ENCODE measurements around the gene PDCD7.
"Not testable (repeated sequence)": the region's sequence is repeated elsewhere in the genome, so short reads cannot be mapped to it uniquely, and the experiment has no call there.

The PDCD7 gene

DNA sequence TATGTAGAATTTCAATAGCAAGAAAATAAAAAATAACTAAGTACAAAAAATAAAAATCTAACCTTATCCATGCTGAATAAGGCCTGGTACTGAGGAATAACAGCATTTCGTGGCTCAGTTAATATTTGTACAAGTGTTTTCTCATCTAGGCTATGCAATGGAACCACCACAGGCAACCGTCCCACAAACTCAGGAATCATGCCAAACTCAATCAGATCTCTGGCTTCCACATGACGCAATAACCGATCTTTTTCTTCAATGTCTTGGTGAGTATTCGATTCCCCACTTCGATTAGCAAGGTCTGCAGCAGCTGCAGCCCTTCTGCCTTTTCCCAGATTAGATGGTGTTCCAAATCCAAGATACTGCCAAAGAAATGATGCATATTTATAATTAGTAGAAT, 21.1 kb upstream of the PDCD7 start:
- peaks cover 34% of the 10 kb centered on the region for H3K36me3 Mint-ChIP-seq (ENCODE audit: low read depth)
- no peaks in the 10 kb centered on the region for H3K9me3 Mint-ChIP-seq
- H3K4me3 Mint-ChIP-seq, result no peak overlapping the region
- DNase-seq (ENCODE audit: low spot score), result no peak
- no peaks in the 10 kb centered on the region for H3K27me3 Mint-ChIP-seq (ENCODE audit: low read depth)
- H3K27ac Mint-ChIP-seq, result no peak overlapping the region
- H3K4me1 Mint-ChIP-seq (ENCODE audit: low read depth), result peaks cover 1% of the 10 kb centered on the region

GRCh38 chr15:65147902-65148301, 14.3 kb upstream of the PDCD7 start:
- no peak for DNase-seq (ENCODE audit: low spot score)
- H3K9me3 Mint-ChIP-seq, result no peaks in the 10 kb centered on the region
- H3K36me3 Mint-ChIP-seq (ENCODE audit: low read depth), result peaks cover 19% of the 10 kb centered on the region
- H3K27ac Mint-ChIP-seq, result no peak overlapping the region
- H3K27me3 Mint-ChIP-seq (ENCODE audit: low read depth), result no peaks in the 10 kb centered on the region
- H3K4me3 Mint-ChIP-seq, result no peak overlapping the region
- no peaks in the 10 kb centered on the region for H3K4me1 Mint-ChIP-seq (ENCODE audit: low read depth)

DNA sequence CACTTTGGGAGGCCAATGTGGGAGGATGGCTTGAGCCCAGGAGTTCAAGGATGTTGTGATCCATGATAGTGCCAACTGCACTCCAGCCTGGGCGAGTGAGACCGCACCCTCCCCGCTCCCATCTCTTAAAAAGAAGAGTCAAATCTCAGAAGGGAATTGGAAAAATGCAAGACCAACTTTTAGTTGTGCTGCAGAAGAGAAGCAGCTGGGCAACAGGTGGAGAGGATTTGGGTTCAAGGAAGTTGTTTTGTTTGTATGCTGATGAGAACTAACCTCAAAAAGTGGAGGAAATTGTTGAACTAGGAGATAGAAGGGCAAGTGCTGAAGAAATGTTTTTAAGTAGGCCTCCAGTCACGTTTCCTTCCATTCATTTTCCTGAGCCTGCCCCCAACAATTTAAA, 12.8 kb upstream of the PDCD7 start:
- no peaks in the 10 kb centered on the region for H3K27me3 Mint-ChIP-seq (ENCODE audit: low read depth)
- no peaks in the 10 kb centered on the region for H3K4me1 Mint-ChIP-seq (ENCODE audit: low read depth)
- DNase-seq (ENCODE audit: low spot score), result no peak
- no peaks in the 10 kb centered on the region for H3K9me3 Mint-ChIP-seq
- no peak overlapping the region for H3K4me3 Mint-ChIP-seq
- no peak overlapping the region for H3K27ac Mint-ChIP-seq
- peaks cover 14% of the 10 kb centered on the region for H3K36me3 Mint-ChIP-seq (ENCODE audit: low read depth)

- not testable (repeated sequence) for H3K4me1 Mint-ChIP-seq (ENCODE audit: low read depth); H3K36me3 Mint-ChIP-seq (ENCODE audit: low read depth); H3K9me3 Mint-ChIP-seq; H3K27ac Mint-ChIP-seq; H3K27me3 Mint-ChIP-seq (ENCODE audit: low read depth); DNase-seq (ENCODE audit: low spot score); H3K4me3 Mint-ChIP-seq
Observed at GRCh38 chr15:65138631-65139030, 5.0 kb upstream of the PDCD7 start.

GRCh38 chr15:65137893-65138292, 4.3 kb upstream of the PDCD7 start:
- not testable (repeated sequence) for H3K4me1 Mint-ChIP-seq (ENCODE audit: low read depth); H3K9me3 Mint-ChIP-seq; H3K27ac Mint-ChIP-seq; DNase-seq (ENCODE audit: low spot score); H3K36me3 Mint-ChIP-seq (ENCODE audit: low read depth); H3K27me3 Mint-ChIP-seq (ENCODE audit: low read depth); H3K4me3 Mint-ChIP-seq

DNA sequence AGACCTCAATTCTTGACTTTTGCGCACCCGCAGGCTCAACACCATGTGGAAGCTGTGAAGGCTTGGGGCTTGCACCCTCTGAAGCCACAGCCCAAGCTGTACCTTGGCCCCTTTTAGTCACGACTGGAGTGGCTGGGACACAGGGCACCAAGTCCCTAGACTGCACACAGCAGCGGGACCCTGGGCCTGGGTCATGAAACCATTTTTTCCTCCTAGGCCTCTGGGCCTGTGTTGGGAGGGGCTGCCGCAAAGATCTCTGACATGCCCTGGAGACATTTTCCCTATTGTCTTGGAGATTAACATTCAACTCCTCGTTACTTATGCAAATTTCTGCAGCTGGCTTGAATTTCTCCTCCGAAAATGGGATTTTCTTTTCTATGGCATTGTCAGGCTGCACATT, 3.5 kb upstream of the PDCD7 start:
- H3K27ac Mint-ChIP-seq, result not testable (repeated sequence)

DNA sequence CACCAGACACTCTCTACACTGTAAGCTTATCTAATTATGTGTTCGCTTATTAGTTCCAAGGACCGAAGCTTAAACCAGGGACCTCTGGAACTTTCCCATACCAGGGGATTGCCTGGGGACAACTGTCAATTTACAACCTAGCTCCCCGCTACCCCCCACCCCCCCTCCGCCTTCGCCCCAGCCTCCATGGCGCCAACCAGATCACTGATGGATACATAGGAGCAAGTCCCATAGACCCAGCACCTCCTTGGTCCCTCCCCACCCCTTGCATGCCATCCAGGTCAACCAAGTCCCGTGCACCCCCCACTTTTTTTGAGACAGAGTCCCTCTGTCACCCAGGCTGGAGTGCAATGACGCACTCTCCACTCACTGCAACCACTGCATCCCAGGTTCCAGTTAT, 930 bp upstream of the PDCD7 start:
- Mint-ChIP-seq H3K4me1 (ENCODE audit: low read depth) (peaks cover 18% of the 10 kb centered on the region), H3K36me3 (ENCODE audit: low read depth) (peaks cover 7% of the 10 kb centered on the region), H3K9me3 (peaks cover 9% of the 10 kb centered on the region), H3K27ac (peak overlapping the region; percentile 93), H3K27me3 (ENCODE audit: low read depth) (no peaks in the 10 kb centered on the region), H3K4me3 (peak overlapping the region; percentile 90)
- no peak for DNase-seq (ENCODE audit: low spot score)

More for the DNA sequence above, 3.5 kb upstream of the PDCD7 start:
- H3K36me3 Mint-ChIP-seq (ENCODE audit: low read depth); H3K9me3 Mint-ChIP-seq; H3K4me1 Mint-ChIP-seq (ENCODE audit: low read depth); DNase-seq (ENCODE audit: low spot score); H3K27me3 Mint-ChIP-seq (ENCODE audit: low read depth); H3K4me3 Mint-ChIP-seq: not testable (repeated sequence)

- H3K27ac Mint-ChIP-seq, result peak overlapping the region; percentile 88
- peaks cover 19% of the 10 kb centered on the region for H3K4me1 Mint-ChIP-seq (ENCODE audit: low read depth)
- peaks cover 8% of the 10 kb centered on the region for H3K9me3 Mint-ChIP-seq
- DNase-seq (ENCODE audit: low spot score), result no peak
- peaks cover 16% of the 10 kb centered on the region for H3K36me3 Mint-ChIP-seq (ENCODE audit: low read depth)
- H3K4me3 Mint-ChIP-seq, result peak overlapping the region; percentile 89
- no peaks in the 10 kb centered on the region for H3K27me3 Mint-ChIP-seq (ENCODE audit: low read depth)
Observed at GRCh38 chr15:65132878-65133547, 595 bp downstream of the PDCD7 start.

DNA sequence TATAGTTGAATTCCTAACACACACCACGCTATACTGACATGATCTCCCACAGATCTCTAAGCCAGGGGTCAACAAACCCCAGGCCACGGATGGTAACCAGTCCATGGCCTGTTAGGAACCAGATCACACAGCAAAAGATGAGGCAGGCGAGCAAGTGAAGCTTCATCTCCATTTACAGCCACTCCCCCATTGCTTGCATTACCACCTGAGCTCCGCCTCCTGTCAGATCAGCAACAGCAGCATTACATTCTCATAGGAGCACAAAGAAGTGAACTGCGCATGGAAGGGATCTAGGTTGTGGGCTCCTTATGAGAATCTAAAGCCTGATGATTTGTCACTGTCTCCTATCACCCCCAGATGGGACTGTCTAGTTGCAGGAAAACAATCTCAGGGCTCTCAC, 2.7 kb downstream of the PDCD7 start:
- Mint-ChIP-seq H3K36me3 (ENCODE audit: low read depth) (peaks cover 25% of the 10 kb centered on the region), H3K27me3 (ENCODE audit: low read depth) (no peaks in the 10 kb centered on the region), H3K9me3 (no peaks in the 10 kb centered on the region), H3K4me3 (no peak overlapping the region), H3K4me1 (ENCODE audit: low read depth) (peaks cover 22% of the 10 kb centered on the region), H3K27ac (no peak overlapping the region)
- no peak for DNase-seq (ENCODE audit: low spot score)

DNA sequence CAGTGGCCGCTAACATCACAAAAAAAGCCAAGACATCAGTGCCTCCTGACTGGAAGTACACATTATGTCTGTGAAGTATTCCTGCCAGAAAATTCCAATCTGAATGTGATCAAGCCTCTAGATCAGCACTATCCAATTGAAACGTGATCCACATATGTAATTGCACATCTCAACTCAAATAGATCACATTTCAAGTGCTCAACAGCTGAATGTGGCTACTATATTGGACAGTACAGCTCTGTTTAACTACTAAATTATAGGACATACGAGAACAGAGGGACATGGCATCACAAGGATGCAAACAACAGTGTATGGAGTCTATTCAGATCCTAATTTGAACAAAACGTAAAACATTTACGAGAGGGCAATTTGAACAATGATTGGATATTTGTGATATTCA, 18.1 kb downstream of the PDCD7 start:
- H3K36me3 Mint-ChIP-seq (ENCODE audit: low read depth), result peaks cover 33% of the 10 kb centered on the region
- no peak overlapping the region for H3K27ac Mint-ChIP-seq

DNA sequence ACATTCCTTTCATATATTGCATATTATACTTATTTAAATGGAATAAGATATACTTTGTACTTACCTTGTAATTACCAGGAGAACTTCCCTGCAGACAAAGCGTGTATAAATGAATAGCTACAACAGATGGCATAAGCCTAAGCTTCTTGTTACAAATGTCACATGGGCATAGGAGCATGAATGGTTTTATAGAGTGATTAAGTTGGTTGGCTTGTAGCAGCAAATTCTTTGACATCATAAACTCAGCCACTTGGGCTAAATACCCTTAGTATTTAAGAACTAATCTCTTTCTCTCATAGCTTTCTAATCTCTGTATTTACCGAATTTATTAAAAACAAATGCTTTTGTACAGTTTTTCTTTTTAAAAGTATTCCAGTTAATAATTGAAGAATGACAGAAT, 18.5 kb downstream of the PDCD7 start, which contains the start of gene UBAP1L:
Gene UBAP1L (minus strand): TSS at position 115 of the 400 bp plus-strand sequence. CDS start 8,985 bp downstream, outside the sequence.
- Mint-ChIP-seq H3K9me3 (no peaks in the 10 kb centered on the region), H3K27me3 (ENCODE audit: low read depth) (no peaks in the 10 kb centered on the region), H3K27ac (no peak within 1 kb of the TSS), H3K4me1 (ENCODE audit: low read depth) (no peaks in the 10 kb centered on the region), H3K4me3 (no peak within 1 kb of the TSS), H3K36me3 (ENCODE audit: low read depth) (peaks cover 33% of the 10 kb centered on the region)
- DNase-seq (ENCODE audit: low spot score), result no peak

More for the DNA sequence above, 18.1 kb downstream of the PDCD7 start:
- Mint-ChIP-seq H3K4me1 (ENCODE audit: low read depth) (no peaks in the 10 kb centered on the region), H3K4me3 (no peak overlapping the region), H3K9me3 (no peaks in the 10 kb centered on the region), H3K27me3 (ENCODE audit: low read depth) (no peaks in the 10 kb centered on the region)
- DNase-seq (ENCODE audit: low spot score), result no peak

DNA sequence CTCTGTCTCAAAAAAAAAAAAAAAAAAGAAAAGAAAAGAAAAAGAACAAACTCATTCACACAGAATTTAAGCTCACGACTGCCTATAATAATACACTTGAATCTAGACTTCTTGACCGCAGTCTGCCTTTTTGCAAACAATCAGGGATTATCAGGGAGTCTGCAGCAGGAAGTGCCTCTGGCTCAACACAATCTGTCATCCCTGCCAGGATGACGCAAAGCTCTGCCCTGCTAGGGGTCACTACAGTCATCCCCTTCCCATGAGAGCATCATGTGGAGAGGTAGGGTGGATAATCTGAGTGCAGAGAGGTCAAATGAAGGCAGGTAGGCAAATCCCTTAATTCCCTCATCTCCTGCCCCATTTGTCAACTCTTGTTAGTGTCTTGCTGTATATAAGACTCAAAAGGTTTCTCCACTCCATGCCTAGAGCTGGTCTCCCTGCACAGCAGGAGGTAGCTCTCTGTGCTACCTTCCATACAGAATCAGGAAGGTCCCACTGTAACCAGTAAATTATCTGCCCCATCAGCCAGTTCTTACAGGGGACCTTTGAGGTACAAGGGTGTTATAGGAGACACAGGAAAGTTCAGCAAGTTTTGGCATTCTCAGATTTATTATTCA, 22.8 kb downstream of the PDCD7 start:
- H3K27ac Mint-ChIP-seq, result no peak overlapping the region
- no peak for DNase-seq (ENCODE audit: low spot score)
- H3K36me3 Mint-ChIP-seq (ENCODE audit: low read depth), result peaks cover 20% of the 10 kb centered on the region
- H3K4me1 Mint-ChIP-seq (ENCODE audit: low read depth), result peaks cover 3% of the 10 kb centered on the region
- no peak overlapping the region for H3K4me3 Mint-ChIP-seq
- no peaks in the 10 kb centered on the region for H3K27me3 Mint-ChIP-seq (ENCODE audit: low read depth)
- H3K9me3 Mint-ChIP-seq, result no peaks in the 10 kb centered on the region

- Mint-ChIP-seq H3K9me3 (no peaks in the 10 kb centered on the region), H3K36me3 (ENCODE audit: low read depth) (peaks cover 18% of the 10 kb centered on the region)
Observed at GRCh38 chr15:65106011-65106590, 27.5 kb downstream of the PDCD7 start.

GRCh38 chr15:65105038-65105437, 28.6 kb downstream of the PDCD7 start:
- no peak overlapping the region for H3K4me3 Mint-ChIP-seq
- H3K27me3 Mint-ChIP-seq (ENCODE audit: low read depth), result no peaks in the 10 kb centered on the region
- no peak overlapping the region for H3K27ac Mint-ChIP-seq
- DNase-seq (ENCODE audit: low spot score), result no peak
- peaks cover 4% of the 10 kb centered on the region for H3K4me1 Mint-ChIP-seq (ENCODE audit: low read depth)
- H3K36me3 Mint-ChIP-seq (ENCODE audit: low read depth), result peaks cover 17% of the 10 kb centered on the region
- no peaks in the 10 kb centered on the region for H3K9me3 Mint-ChIP-seq

More at GRCh38 chr15:65106011-65106590, 27.5 kb downstream of the PDCD7 start:
- no peak overlapping the region for H3K27ac Mint-ChIP-seq
- no peak for DNase-seq (ENCODE audit: low spot score)
- no peaks in the 10 kb centered on the region for H3K27me3 Mint-ChIP-seq (ENCODE audit: low read depth)
- H3K4me3 Mint-ChIP-seq, result no peak overlapping the region
- H3K4me1 Mint-ChIP-seq (ENCODE audit: low read depth), result peaks cover 4% of the 10 kb centered on the region
